ENCODE results near the gene FGF11. TPM values are rescaled to one million over a fixed set of nuclear protein-coding genes. Genes with fewer than 3 reads are reported as not detected.

The FGF11 gene
- total and polyA plus RNA-seq, 4 donors = 0.47 to 3.5 (median 0.66) TPM

DNA sequence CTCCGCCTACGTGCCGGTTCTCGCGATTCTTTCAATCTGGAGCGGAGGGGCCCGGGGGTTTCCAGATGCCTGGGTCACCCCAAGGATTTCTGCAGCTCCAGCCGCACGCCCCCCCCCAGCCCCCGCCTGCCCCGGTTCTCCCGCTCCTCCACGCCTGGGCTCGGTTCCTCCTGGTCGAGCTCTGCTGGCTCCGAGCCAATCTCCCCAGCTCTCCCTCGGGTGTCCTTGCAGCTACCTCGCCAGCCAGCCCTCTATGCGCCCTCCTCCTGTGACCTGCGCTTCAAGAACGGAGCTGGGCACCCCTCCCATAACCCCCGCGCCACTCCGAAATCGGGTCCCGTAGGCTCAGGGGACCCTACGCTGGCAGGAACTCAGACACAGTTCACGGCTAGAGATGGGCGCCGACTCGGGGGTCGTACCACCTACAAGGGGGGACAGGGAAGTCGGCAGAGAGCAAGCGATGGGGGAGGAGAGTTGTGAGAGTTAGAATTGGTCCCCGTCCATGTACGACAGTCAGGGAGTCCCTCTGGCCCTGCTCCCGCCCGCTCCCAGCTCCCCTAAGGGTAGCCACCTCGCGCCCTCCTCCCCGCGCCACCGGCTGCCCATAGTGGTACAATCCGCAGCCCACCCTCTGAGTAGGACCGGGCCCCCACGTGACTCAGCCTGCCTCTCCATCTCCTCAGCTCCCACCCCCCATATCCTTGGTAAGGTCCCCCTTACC, 961 bp downstream of the FGF11 start:
- DNase-seq (peak; percentile 51 to 61 (median 60)), ATAC-seq (ENCODE audit: insufficient read depth, low FRiP score) (no peak)
- TF ChIP-seq, protein P1, sequence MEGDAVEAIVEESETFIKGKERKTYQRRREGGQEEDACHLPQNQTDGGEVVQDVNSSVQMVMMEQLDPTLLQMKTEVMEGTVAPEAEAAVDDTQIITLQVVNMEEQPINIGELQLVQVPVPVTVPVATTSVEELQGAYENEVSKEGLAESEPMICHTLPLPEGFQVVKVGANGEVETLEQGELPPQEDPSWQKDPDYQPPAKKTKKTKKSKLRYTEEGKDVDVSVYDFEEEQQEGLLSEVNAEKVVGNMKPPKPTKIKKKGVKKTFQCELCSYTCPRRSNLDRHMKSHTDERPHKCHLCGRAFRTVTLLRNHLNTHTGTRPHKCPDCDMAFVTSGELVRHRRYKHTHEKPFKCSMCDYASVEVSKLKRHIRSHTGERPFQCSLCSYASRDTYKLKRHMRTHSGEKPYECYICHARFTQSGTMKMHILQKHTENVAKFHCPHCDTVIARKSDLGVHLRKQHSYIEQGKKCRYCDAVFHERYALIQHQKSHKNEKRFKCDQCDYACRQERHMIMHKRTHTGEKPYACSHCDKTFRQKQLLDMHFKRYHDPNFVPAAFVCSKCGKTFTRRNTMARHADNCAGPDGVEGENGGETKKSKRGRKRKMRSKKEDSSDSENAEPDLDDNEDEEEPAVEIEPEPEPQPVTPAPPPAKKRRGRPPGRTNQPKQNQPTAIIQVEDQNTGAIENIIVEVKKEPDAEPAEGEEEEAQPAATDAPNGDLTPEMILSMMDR (IDR thresholded peaks at IDR 0.05; ENCODE audit: control extremely low read depth, extremely low read depth) = no peak
- Histone ChIP-seq H3K27ac (ENCODE audit: low read depth in 1 of 2, low read length in 1 of 2) (no peak overlapping the region), H3K27me3 (ENCODE audit: control insufficient read depth in 3 of 3, insufficient read depth in 3 of 3, low read length in 2 of 3) (peaks cover 0 to 43% (median 42%) of the 10 kb centered on the region in 3 donors), H3K36me3 (ENCODE audit: control insufficient read depth in 4 of 4, insufficient read depth in 4 of 4, low read length in 4 of 4) (no peaks in the 10 kb centered on the region), H3K9me3 (ENCODE audit: control insufficient read depth in 4 of 4, insufficient read depth in 3 of 4, low read length in 3 of 4) (no peaks in the 10 kb centered on the region), H3K9ac (ENCODE audit: insufficient read depth in 1 of 2, low read length in 2 of 2) (no peak overlapping the region), H3K4me3 (no peak overlapping the region), H3K4me1 (ENCODE audit: control insufficient read depth in 5 of 5, insufficient read depth in 5 of 5, low read length in 5 of 5) (peaks cover 0 to 38% (median 16%) of the 10 kb centered on the region in 5 donors)
- WGBS, 2 donors = 0 to 4% methylated on average over 39 to 46 of the region's 46 CpGs

DNA sequence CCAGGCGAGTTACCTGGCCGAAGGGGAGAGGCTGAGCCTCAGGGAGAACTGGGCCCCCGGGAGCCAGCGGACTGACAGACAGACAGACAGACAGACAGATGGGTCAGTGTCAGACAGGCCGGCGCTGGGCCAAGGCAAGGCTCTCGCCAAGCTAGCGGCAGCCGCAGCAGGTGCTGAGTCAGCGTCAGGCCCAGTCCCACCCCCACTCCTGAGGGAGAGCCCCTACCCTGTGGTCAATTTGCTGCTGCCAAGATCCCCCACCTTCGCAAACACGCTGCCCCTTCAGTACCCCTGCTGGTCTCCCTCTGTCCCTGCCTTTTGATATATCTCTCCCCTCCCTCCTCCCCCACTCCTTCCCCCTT, 1.5 kb downstream of the FGF11 start:
- 5 to 15% methylated on average over 12 of the region's 12 CpGs for WGBS, 2 donors
- TF ChIP-seq, protein P1 (IDR thresholded peaks at IDR 0.05; ENCODE audit: control extremely low read depth, extremely low read depth) = no peak
- Histone ChIP-seq H3K27ac (ENCODE audit: low read depth in 1 of 2, low read length in 1 of 2) (no peak overlapping the region), H3K9me3 (ENCODE audit: control insufficient read depth in 4 of 4, insufficient read depth in 3 of 4, low read length in 3 of 4) (no peaks in the 10 kb centered on the region), H3K27me3 (ENCODE audit: control insufficient read depth in 3 of 3, insufficient read depth in 3 of 3, low read length in 2 of 3) (peaks cover 0 to 42% (median 42%) of the 10 kb centered on the region in 3 donors), H3K4me1 (ENCODE audit: control insufficient read depth in 5 of 5, insufficient read depth in 5 of 5, low read length in 5 of 5) (peaks cover 0 to 36% (median 16%) of the 10 kb centered on the region in 5 donors), H3K9ac (ENCODE audit: insufficient read depth in 1 of 2, low read length in 2 of 2) (no peak overlapping the region), H3K36me3 (ENCODE audit: control insufficient read depth in 4 of 4, insufficient read depth in 4 of 4, low read length in 4 of 4) (no peaks in the 10 kb centered on the region), H3K4me3 (no peak overlapping the region)
- peak in 2 of 3 donors; percentile 35 to 46 for DNase-seq
- no peak for ATAC-seq (ENCODE audit: insufficient read depth, low FRiP score)

DNA sequence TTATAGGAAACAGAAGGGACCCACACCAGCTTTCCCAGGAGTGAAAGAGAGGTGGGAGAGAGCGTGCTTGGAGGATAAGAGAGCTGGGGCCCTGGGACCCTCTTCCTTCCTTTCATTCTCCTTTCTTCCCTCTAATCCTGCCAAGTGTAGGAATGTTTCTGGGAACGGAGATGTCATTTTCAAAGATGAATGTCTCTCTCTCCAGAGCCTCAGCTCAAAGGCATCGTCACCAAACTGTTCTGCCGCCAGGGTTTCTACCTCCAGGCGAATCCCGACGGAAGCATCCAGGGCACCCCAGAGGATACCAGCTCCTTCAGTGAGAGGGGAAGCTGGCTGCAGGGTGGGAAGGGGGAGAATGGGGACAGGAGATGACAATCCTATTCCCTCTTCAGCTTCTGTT, 2.0 kb downstream of the FGF11 start:
- peaks cover 0 to 45% (median 42%) of the 10 kb centered on the region in 3 donors for H3K27me3 ChIP-seq (ENCODE audit: control insufficient read depth in 3 of 3, insufficient read depth in 3 of 3, low read length in 2 of 3)
- H3K9me3 ChIP-seq (ENCODE audit: control insufficient read depth in 4 of 4, insufficient read depth in 3 of 4, low read length in 3 of 4) = no peaks in the 10 kb centered on the region
- no peak overlapping the region for H3K4me3 ChIP-seq
- ATAC-seq (ENCODE audit: insufficient read depth, low FRiP score) = no peak
- WGBS, 2 donors = 74 to 79% methylated on average over 7 of the region's 7 CpGs
- H3K36me3 ChIP-seq (ENCODE audit: control insufficient read depth in 4 of 4, insufficient read depth in 4 of 4, low read length in 4 of 4) = no peaks in the 10 kb centered on the region
- H3K9ac ChIP-seq (ENCODE audit: insufficient read depth in 1 of 2, low read length in 2 of 2) = no peak overlapping the region
- H3K27ac ChIP-seq (ENCODE audit: low read depth in 1 of 2, low read length in 1 of 2) = no peak overlapping the region
- TF ChIP-seq, protein P1 (IDR thresholded peaks at IDR 0.05; ENCODE audit: control extremely low read depth, extremely low read depth) = no peak
- no peak for DNase-seq
- H3K4me1 ChIP-seq (ENCODE audit: control insufficient read depth in 5 of 5, insufficient read depth in 5 of 5, low read length in 5 of 5) = peaks cover 0 to 34% (median 16%) of the 10 kb centered on the region in 5 donors

Measured in lung (tissue), 12 donors.